GM10248 (cell line): ENCODE data around the gene NCL.
"Not testable (repeated sequence)": the region's sequence is repeated elsewhere in the genome, so short reads cannot be mapped to it uniquely, and the experiment has no call there.

Experiments
- CTCF ChIA-PET: fragments of 300-600 bp; sonication (Branson Sonifier 250); formaldehyde crosslinking; extraction: SDS; loops from one replicate; lab custom pipeline; 2021; ENCODE audit warnings: antibody characterized with exemption; lab: Yijun Ruan, JAX
- POLR2A ChIA-PET: fragments of 350-650 bp; sonication (Branson Sonifier 250); formaldehyde crosslinking; extraction: SDS; loops from one replicate; lab custom pipeline; 2020; ENCODE audit warnings: antibody characterized with exemption; lab: Yijun Ruan, JAX
- DNase-seq: peaks from one replicate; pipeline ENCODE4 v3.0.0; 2012; ENCODE audit errors: extremely low spot score
- CTCF ChIP-seq: IDR thresholded peaks from 2 replicates; pipeline ENCODE4 v1.5.1; 2012; ENCODE audit warnings: mild to moderate bottlenecking, low read depth; ENCODE audit errors: extremely low read depth, missing control alignments, control extremely low read depth

NCL gene

GRCh38 chr2:231450548-231450989 is 13.7 kb downstream of the NCL start:
- DNase-seq = no peak
- ChIA-PET CTCF (interaction anchor here (1.1 to 1.8 kb wide), 4 partner anchors 13 to 599 kb away, joined by 3 to 5 read pairs (median 4); no protein-coding TSS in a partner anchor), POLR2A (interaction anchor here (0.6 to 7.2 kb wide), 8 partner anchors 8 to 786 kb away, joined by 3 to 120 read pairs (median 6); partner anchors contain the start of gene NCL)
- TF ChIP-seq CTCF = no peak

- TF ChIP-seq CTCF = no peak
- DNase-seq = no peak
- ChIA-PET POLR2A (interaction anchor here (0.5 to 7.2 kb wide), 4 partner anchors 9 to 219 kb away, joined by 3 to 120 read pairs (median 4); partner anchors contain the start of gene NCL), CTCF (interaction anchor here (1.1 to 1.3 kb wide), 2 partner anchors 29 to 149 kb away, joined by 3 to 4 read pairs; no protein-coding TSS in a partner anchor)
These were observed 14.7 kb downstream of the NCL start for GRCh38 chr2:231449503-231450054.

GRCh38 chr2:231436957-231437356 is 27.3 kb downstream of the NCL start:
- ChIA-PET CTCF (interaction anchor here (1.0 to 1.7 kb wide), 4 partner anchors 14 to 210 kb away, joined by 3 to 5 read pairs (median 4); no protein-coding TSS in a partner anchor), POLR2A (interaction anchor here (1.0 kb wide), 1 partner anchor 27 kb away, joined by 3 read pairs; the partner anchor contains the start of gene NCL)
- DNase-seq = no peak
- TF ChIP-seq CTCF = no peak

- no peak for TF ChIP-seq CTCF
- CTCF ChIA-PET = interaction anchor here (1.3 to 1.6 kb wide), 2 partner anchors 18 to 23 kb away, joined by 4 read pairs; no protein-coding TSS in a partner anchor
- POLR2A ChIA-PET = no interaction called here
- DNase-seq = no peak
These were observed 30.3 kb downstream of the NCL start for GRCh38 chr2:231433990-231434389.

- POLR2A ChIA-PET = interaction anchor here (1.5 kb wide), 1 partner anchor 22 kb away, joined by 3 read pairs; no protein-coding TSS in a partner anchor
- TF ChIP-seq CTCF = no peak
- CTCF ChIA-PET = interaction anchor here (1.9 kb wide), 1 partner anchor 20 kb away, joined by 4 read pairs; no protein-coding TSS in a partner anchor
- no peak for DNase-seq
These were observed 32.7 kb downstream of the NCL start for GRCh38 chr2:231431606-231432005.

- DNase-seq = not testable (repeated sequence)
These were observed 33.8 kb downstream of the NCL start for GRCh38 chr2:231430437-231430836.

GRCh38 chr2:231429901-231430300 is 34.4 kb downstream of the NCL start:
- ChIA-PET CTCF (interaction anchor here (0.9 to 3.4 kb wide), 4 partner anchors 9 to 24 kb away, joined by 3 to 14 read pairs (median 4); no protein-coding TSS in a partner anchor), POLR2A (no interaction called here)
- no peak for TF ChIP-seq CTCF
- DNase-seq = no peak

More at GRCh38 chr2:231430437-231430836, 33.8 kb downstream of the NCL start:
- CTCF ChIA-PET = interaction anchor here (1.5 to 3.4 kb wide), 3 partner anchors 9 to 25 kb away, joined by 3 to 14 read pairs (median 5); no protein-coding TSS in a partner anchor
- POLR2A ChIA-PET = not testable (repeated sequence)
